H7 (cell line): ENCODE data around the gene WNT4. TPM values are rescaled to one million over a fixed set of nuclear protein-coding genes. Genes with fewer than 3 reads are reported as not detected.

Experiments
- DNase-seq: peaks from one replicate; pipeline ENCODE4 v3.0.0; 2012
- H3K27me3 ChIP-seq: 2 replicates; pipeline ENCODE4 v1.6.0; 2011; ENCODE audit warnings: mild to moderate bottlenecking, low read length; ENCODE audit not compliant: control insufficient read depth, insufficient read depth
- H3K36me3 ChIP-seq: replicated peaks from 2 replicates; pipeline ENCODE4 v1.5.1; 2011; ENCODE audit warnings: low read length; ENCODE audit not compliant: control insufficient read depth, insufficient read depth
- H3K4me3 ChIP-seq: 2 replicates; pipeline ENCODE4 v1.5.1; 2011; ENCODE audit warnings: low read depth, mild to moderate bottlenecking, control low read depth, low read length, moderate library complexity; ENCODE audit not compliant: insufficient read depth
- total RNA-seq: library from RNA; depleted of rRNA; stranded (reverse); fragments of >200 nt; shearing (Covaris generic); gene quantifications from 2 replicates; pipeline ENCODE4 v1.2.3, GENCODE V29; 2014

Gene WNT4
- total RNA-seq, 1 experiment from 2014 or later, result 0.94 TPM

DNA sequence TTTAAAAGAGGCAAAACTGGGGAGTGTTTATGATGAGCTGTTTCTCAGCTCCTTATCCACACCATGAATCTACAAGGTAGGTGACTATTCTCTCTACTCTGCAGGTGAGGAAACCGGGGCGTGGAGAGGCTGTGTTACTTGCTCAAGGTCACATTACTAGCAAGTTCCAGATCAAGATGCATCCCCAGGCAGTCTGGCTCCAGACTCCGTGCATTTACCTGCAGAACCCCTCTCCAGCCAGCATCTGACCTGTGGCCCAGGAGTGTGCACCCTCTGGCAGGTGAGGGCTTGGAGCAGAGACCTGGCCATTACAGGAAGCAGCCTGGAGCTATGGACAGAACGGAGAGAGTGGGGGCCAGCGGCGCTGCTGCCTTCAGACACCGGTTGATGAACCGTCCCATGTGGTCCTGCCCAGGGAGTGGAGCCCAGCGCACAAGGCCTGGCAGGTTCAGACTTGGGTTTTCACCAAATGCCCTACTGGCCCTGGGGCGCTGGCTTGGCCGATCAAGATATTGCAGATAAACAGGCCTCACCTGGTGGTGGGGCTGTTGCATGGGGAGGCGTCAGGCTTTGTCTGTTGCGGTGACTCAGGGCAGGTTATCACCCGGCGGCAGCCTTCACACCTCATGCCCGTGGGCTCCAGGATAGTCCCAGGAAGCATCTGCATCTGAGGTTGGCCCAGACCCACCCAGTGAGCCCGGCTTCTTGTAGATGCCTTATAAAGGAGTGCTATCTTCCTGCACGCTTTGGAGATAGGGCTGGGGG is 29.2 kb upstream of the WNT4 start:
- Histone ChIP-seq H3K36me3 (no peaks in the 10 kb centered on the region), H3K27me3 (no peaks in the 10 kb centered on the region), H3K4me3 (no peak overlapping the region)
- DNase-seq, result peak; percentile 84

DNA sequence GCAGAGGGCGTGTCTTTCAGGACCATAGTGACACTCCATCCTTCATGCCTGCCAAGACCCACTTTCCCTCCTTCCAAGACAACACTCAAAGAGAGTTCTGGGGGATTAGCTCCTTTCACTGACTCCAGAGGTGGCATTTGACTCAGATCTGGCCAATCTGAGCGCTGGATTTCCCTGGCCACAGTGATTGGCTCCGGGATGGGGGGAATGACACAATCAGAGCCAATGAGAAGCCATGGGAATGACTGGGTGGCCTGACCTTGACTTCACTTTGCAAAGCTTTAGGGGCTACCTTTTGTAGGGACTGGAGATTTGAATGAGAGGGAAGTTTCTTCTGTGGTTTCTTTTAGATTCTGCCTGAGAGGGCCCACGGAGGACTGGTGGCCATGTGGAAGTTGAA is 26.9 kb upstream of the WNT4 start:
- Histone ChIP-seq H3K4me3 (no peak overlapping the region), H3K27me3 (no peaks in the 10 kb centered on the region; the same call in 1 of the 2 replicates), H3K36me3 (no peaks in the 10 kb centered on the region)
- no peak for DNase-seq

DNA sequence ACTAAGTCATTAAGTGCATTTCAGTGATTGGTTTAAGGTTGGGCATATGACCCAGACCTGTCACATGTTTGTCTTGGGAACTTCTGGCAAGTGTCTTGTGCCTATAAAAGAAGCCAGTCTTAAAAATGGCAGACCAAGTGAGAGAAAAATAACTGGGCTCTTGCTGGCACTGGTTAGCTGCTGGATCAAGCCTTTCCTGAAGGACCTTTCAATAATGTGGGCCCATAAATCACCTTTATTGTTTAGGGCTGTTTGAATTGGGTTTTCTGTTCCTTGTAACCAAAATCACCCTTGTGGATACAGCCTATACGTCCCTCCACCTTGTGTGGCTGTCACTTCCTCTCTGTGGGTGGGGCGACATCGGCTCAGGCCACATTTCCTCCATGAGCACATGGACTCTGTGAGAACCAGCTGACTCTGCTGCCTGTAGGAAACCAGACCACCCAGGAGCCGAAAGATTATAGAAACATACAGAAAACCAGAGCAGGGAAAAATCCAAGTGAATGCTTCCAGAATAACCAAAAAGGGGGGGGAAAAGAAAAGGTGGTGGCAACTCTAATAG is 25.6 kb upstream of the WNT4 start:
- Histone ChIP-seq H3K4me3 (no peak overlapping the region), H3K27me3 (no peaks in the 10 kb centered on the region; the same call in 1 of the 2 replicates), H3K36me3 (no peaks in the 10 kb centered on the region)
- no peak for DNase-seq

DNA sequence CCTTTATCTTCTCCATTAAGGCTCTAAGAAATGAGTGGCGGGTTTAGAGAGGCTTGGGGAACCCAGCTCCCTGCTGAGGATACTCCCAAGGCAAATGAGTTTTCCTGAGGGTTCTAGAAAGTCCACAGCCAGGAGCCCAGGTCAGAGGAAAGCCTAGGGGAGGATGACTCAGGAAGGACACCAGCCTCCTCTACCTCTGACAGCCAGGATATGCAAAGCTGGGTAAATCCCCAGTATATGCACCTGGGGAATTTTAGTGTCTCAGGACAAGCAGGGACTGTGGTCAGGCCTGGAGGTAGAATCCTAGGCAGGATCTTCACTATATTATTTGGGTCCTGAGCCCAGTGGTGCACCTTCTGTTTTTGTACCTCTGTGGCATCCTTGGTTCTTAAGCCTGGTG is 23.5 kb upstream of the WNT4 start:
- Histone ChIP-seq H3K27me3 (no peaks in the 10 kb centered on the region; the same call in 1 of the 2 replicates), H3K4me3 (no peak overlapping the region), H3K36me3 (no peaks in the 10 kb centered on the region)
- peak; percentile 67 for DNase-seq

DNA sequence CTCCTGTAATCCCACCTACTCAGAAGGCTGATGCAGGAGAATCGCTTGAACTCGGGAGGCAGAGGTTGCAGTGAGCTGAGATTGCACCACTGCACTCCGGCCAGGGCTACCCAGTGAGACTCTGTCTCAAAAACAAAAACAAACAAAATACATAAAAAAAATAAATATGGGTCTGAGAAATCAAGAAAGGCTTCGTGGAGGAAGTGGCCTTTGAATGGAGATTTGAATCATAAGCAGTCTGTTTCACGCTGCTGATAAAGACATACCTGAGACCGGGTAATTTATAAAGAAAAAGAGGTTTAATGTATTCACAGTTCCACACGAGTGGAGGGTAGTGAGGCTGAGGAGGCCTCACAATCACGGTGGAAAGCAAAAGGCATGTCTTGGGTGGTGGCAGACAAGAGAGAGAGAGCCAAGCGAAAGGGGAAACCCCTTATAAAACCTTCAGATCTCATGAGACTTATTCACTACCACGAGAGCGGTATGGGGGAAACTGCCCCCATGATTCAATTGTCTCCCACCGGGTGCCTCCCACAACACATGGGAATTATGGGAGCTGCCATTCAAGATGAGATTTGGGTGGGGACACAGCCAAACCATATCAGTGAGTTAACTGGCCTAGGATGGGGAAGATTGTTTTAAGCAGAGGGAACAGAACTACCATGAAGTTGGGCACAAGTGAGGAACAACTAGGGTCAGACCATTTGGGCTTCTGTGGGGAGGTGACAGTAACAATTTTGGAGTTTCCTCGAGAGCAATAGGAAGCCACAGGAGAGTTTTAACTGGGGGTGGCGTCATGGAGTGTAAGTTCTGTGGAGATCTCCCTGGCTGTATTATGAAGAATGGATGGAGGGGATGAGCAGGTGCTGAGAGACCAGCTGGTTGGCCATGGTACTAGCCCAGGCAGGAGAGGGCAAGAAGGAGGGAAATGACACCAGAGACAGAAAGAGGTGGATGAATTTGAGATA is 22.2 kb upstream of the WNT4 start:
- DNase-seq, result no peak
- Histone ChIP-seq H3K27me3 (no peaks in the 10 kb centered on the region; the same call in 1 of the 2 replicates), H3K4me3 (no peak overlapping the region), H3K36me3 (no peaks in the 10 kb centered on the region)

DNA sequence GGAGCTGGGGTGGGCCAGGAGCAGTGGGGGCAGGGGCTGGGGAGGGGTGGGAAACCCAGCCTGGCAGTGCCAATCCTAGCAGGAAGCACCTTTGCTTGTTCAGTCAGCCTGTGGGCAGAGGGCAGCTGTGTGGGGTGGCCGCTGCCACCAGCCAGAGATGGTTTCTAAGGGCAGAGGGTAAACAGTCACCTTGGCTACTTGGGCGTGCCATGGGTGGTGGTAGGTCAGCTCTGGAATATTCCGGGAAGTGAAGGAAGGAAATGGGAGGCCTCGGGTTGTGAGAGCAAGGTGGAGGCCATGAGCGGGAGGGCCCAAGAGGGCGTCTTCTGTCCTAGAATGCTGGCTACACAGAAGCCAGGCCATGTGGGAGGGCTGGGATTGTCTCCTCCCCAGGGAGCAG is 20.7 kb upstream of the WNT4 start:
- Histone ChIP-seq H3K4me3 (no peak overlapping the region), H3K27me3 (no peaks in the 10 kb centered on the region; the same call in 1 of the 2 replicates), H3K36me3 (no peaks in the 10 kb centered on the region)
- no peak for DNase-seq

DNA sequence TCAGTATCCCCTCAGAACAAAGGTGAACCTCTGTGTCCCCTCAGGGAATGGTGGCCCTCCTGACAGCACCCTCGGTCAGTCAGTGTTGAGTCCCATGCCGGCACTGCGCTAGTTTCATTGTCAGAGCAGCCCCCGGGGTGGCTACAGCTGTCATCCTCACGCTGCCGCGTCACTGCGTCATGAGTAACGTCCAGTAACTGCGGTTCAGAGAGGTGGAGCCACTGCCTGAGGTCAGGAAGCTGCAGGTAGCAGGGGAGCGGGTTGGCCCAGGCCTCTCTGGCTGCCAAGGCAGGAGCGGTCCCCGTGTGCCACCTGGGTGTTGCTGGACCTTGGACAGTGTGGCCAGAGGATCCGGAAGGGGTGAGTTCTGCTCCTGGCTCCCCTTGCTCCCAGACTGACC is 20.2 kb upstream of the WNT4 start:
- Histone ChIP-seq H3K27me3 (no peaks in the 10 kb centered on the region; the same call in 1 of the 2 replicates), H3K4me3 (no peak overlapping the region), H3K36me3 (no peaks in the 10 kb centered on the region)
- no peak for DNase-seq

DNA sequence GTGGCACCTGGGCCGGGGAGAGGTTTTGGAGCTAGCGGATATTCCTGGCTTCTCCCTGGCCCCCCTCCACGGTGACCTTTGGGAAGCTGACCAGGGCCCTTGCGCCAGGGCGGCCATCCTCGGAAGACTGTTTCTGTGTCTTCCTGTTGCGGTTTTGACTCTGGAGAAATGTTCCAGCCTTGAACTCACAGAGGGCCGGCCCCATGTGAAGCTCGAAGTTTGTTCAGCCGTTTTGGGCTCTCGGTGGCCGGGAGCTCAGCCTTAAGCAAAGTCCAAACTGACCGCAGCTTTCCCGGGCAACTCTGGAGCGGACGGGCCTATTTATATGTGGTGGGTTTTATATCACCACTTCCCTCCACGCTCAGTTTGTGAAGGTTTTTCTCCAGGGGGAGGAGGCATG is 17.0 kb upstream of the WNT4 start:
- no peak for DNase-seq
- Histone ChIP-seq H3K27me3 (no peaks in the 10 kb centered on the region), H3K4me3 (no peak overlapping the region), H3K36me3 (no peaks in the 10 kb centered on the region)

DNA sequence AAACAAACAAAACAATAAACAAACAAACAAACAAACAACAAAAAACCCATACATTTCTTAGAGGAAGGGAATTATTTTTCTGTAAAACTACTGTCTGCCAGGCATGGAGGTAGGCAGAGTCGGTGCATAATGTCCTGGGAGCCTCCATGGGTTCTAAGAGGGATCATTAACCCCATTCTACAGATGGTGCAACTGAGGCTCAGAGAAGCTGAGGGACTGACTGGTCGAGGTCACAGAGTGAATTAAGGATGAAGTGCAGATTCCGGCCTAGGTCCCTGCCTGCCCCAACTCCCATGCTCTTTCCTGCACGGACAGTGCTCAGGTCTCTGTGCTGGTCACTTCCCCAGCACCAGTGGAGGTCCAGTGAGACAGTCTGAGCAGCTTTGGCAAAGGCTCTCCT is 15.8 kb upstream of the WNT4 start:
- no peak for DNase-seq
- Histone ChIP-seq H3K36me3 (no peaks in the 10 kb centered on the region), H3K27me3 (no peaks in the 10 kb centered on the region), H3K4me3 (no peak overlapping the region)

DNA sequence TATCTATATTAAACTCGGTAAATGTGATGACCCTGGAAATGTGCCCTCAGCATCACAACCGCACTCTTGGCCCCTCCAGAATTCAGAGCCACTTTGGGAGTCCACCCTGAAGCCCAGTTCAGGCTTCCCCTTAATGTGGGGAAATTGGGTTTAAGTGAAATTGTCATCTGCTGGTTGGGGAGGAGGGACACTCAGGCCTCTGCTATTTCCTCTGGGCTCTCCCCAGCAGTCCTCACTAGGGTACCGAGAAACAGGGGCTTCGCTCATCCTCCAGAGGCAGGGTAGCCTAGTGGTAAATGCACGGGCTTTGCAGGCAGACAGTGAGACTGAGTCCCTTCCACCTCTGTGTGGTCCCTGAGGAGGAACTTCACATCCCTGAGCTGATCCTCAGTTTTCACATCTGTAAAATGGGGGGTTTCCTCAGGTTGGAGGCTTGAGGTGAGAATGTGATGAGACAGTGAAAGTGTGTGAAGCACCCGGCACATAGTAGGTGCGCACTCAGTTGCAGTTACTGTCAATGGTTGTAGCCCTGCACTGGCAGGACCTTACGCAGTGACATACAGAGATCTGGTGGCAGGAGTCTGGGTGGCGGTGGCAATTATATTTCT is 14.6 kb upstream of the WNT4 start:
- no peaks in the 10 kb centered on the region for H3K36me3 ChIP-seq
- DNase-seq, result no peak
- H3K4me3 ChIP-seq, result no peak overlapping the region
- no peaks in the 10 kb centered on the region for H3K27me3 ChIP-seq

DNA sequence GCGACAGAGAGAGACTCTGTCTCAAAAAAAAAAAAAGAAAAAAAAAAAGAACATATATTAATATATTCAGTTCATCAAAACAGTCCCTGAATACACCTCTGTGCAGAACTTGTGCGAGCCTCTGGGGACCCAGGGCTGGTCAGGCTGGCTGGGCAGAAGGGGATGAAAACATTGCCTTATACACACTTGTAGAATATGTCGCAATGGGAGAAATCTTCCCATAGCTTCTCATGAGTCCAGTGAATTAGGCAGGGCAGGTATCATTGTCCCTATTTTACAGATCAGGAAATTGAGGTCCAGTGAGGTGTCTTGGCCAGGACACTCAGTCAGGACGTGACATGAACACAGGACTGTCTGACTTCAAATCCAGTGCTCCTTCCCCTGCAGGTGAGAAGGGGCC is 12.6 kb upstream of the WNT4 start:
- no peak overlapping the region for H3K4me3 ChIP-seq
- no peaks in the 10 kb centered on the region for H3K36me3 ChIP-seq
- DNase-seq, result no peak
- H3K27me3 ChIP-seq, result no peaks in the 10 kb centered on the region

DNA sequence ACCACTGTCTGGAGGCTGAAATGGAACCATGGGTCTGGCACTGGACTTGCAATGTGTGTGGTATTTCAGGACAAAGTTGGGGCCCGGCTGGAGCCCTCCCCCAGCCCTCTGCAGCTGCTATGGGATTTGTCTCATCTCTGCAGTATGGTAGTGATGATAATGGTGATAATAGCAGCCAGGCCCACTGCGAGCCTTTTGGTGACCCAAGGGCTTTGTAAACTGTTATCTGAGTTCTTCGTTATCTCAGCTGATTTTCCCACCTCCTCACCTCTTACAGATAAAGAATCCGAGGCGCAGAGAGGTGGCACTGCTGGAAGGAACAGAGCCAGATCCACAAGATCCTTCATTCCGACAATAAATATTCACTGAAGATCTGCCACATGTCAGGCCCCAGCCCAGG is 11.7 kb upstream of the WNT4 start:
- no peak overlapping the region for H3K4me3 ChIP-seq
- no peak for DNase-seq
- no peaks in the 10 kb centered on the region for H3K36me3 ChIP-seq
- H3K27me3 ChIP-seq, result no peaks in the 10 kb centered on the region

DNA sequence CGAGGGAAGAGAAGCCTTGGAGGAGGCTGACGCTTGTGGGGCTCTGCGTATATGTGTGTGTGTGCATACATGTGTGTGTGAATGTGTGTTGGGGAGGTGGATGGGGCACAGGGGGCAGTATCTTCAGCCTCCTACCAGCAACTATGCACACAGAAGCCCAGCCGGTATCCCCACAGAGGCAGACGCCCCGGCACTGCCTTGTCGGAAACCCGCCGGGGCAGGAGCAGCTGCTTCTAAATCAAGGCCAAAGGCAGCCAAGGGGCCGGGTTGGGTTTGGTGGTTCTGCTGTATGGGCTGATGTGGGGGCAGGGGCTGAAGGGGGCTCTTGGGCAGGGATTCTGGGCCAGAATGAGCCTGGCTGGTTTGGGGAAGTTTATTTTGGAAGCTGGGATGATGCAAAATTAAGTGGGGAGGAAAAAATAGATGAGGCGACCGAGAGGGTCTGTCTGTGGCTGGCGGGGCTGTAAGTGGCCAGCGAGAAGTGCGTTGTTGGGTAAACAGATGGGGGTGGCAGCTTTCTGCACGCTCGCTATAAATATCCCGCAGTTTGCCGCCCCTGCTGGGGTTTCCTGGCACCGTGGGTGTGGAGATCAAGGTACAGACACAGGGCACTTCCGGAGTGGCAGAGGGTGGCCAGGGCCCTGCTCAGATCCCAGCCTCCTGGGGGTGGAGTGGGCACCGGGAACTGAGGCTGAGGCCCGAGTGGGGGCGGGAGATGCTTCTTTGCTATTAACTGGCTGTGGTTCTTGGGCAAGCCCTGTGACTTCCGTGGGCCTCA is 11.0 kb upstream of the WNT4 start:
- no peaks in the 10 kb centered on the region for H3K27me3 ChIP-seq
- H3K36me3 ChIP-seq, result no peaks in the 10 kb centered on the region
- H3K4me3 ChIP-seq, result no peak overlapping the region
- DNase-seq, result peak; percentile 60

DNA sequence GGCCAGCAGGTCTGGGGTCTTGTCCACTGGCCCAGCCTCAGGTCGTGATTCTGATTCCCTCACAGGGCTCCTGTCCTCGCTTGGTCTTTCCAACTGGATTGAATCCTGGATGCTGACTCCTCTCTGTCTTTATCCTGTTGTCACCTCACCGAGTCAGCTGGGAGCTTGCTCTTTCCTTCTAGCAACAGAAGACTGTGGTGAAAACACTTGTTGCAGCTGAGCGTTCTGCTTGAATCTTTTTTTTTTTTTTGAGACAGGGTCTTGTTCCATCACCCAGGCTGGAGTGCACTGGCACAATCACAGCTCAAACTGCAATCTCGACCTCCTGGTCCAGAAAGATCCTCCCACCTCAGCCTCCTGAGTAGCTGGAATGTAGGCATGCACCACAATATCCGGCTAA is 8.0 kb upstream of the WNT4 start:
- Histone ChIP-seq H3K36me3 (no peaks in the 10 kb centered on the region), H3K4me3 (no peak overlapping the region), H3K27me3 (no peaks in the 10 kb centered on the region; the same call in 1 of the 2 replicates)
- DNase-seq, result no peak
